ENCODE results near the gene TRPM4.

DNA sequence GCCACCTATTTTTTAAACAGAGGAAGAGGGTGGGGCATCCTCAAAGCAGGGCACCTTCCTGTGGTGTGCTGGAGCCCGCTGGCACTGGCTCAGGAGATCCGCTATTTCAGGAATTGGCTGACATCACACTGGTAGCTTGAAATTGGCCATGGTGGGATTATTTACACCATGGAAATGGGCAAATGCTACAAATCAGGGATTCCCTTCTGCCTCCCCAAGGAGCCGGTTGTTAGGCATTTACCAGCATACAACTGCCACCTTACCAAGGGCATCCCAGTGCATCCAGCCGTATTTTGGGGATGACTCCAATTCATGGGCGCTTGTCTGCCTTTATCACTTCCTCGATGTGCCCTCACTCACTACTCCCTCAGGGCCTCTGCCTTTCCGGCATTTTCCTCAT, 16.6 kb upstream of the TRPM4 start:
- TF ChIP-seq POLR2A (IDR thresholded peaks at IDR 0.05), result no peak
- no peak for TF ChIP-seq POLR2AphosphoS5 (IDR thresholded peaks at IDR 0.05)
- TF ChIP-seq, protein P1, sequence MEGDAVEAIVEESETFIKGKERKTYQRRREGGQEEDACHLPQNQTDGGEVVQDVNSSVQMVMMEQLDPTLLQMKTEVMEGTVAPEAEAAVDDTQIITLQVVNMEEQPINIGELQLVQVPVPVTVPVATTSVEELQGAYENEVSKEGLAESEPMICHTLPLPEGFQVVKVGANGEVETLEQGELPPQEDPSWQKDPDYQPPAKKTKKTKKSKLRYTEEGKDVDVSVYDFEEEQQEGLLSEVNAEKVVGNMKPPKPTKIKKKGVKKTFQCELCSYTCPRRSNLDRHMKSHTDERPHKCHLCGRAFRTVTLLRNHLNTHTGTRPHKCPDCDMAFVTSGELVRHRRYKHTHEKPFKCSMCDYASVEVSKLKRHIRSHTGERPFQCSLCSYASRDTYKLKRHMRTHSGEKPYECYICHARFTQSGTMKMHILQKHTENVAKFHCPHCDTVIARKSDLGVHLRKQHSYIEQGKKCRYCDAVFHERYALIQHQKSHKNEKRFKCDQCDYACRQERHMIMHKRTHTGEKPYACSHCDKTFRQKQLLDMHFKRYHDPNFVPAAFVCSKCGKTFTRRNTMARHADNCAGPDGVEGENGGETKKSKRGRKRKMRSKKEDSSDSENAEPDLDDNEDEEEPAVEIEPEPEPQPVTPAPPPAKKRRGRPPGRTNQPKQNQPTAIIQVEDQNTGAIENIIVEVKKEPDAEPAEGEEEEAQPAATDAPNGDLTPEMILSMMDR (IDR thresholded peaks at IDR 0.05), result no peak

Data from gastroesophageal sphincter (tissue), 3 donors.